B cell (primary cell): ENCODE data around the gene GADD45A. TPM values are rescaled to one million over a fixed set of nuclear protein-coding genes. Genes with fewer than 3 reads are reported as not detected.

Source experiments
- ATAC-seq: fragments of 200-7000 bp; cut with Tn5 transposase; one replicate; pipeline ENCODE4 v1.10.0; 2021; ENCODE audit warnings: low read depth, mild to moderate bottlenecking, moderate number of reproducible peaks, moderate library complexity
- CTCF ChIA-PET: fragments of 350-600 bp; sonication (Branson Sonifier 250); formaldehyde crosslinking; loops from one replicate; lab custom pipeline; 2021; ENCODE audit warnings: antibody characterized with exemption, inconsistent platforms; lab: Charles Lee
- POLR2A ChIA-PET: fragments of 350-600 bp; sonication (Branson Sonifier 250); formaldehyde crosslinking; loops from one replicate; lab custom pipeline; 2021; ENCODE audit warnings: antibody characterized with exemption; lab: Charles Lee
- DNase-seq: peaks from one replicate; pipeline ENCODE4 v3.0.0; 2013
- H2AFZ ChIP-seq: 2 replicates; pipeline ENCODE4 v1.6.1; 2012; ENCODE audit warnings: mild to moderate bottlenecking, low read depth, low read length; ENCODE audit not compliant: insufficient read depth, poor library complexity, severe bottlenecking
- H3K27ac ChIP-seq, 2 donors: 1 replicate in 1 of 2; 2 replicates in 1 of 2; pipeline ENCODE4 v1.5.1; 2012 to 2013; ENCODE audit warnings: low read length in 2 of 2, mild to moderate bottlenecking in 2 of 2, moderate library complexity in 1 of 2
- H3K27me3 ChIP-seq, 4 experiments: fragments of 200-600 bp in 1 of 4; sonication (generic) in 1 of 4; replicated peaks in 1 of 4; 1 replicate in 2 of 4; 2 replicates in 2 of 4; pipeline versions ENCODE4 v1.6.1 to v1.7.0; 2013 to 2016; ENCODE audit warnings: low read length in 3 of 4, mild to moderate bottlenecking in 2 of 4, mixed read lengths in 1 of 4, moderate library complexity in 1 of 4; ENCODE audit not compliant: insufficient read depth in 4 of 4, control insufficient read depth in 3 of 4; ENCODE audit errors: control extremely low read depth in 1 of 4
- H3K36me3 ChIP-seq, 2 experiments: replicated peaks in 1 of 2; 1 replicate in 1 of 2; 2 replicates in 1 of 2; pipeline versions ENCODE4 v1.6.1 to v1.7.1; 2013; ENCODE audit warnings: low read length in 1 of 2; ENCODE audit not compliant: insufficient read depth in 2 of 2, control insufficient read depth in 1 of 2; ENCODE audit errors: control extremely low read depth in 1 of 2, extremely low read depth in 1 of 2
- H3K4me1 ChIP-seq, 2 donors: fragments of 200-600 bp in 1 of 2; sonication (generic) in 1 of 2; 1 replicate in 1 of 2; 2 replicates in 1 of 2; pipeline versions ENCODE4 v1.5.1 to v1.6.1; 2013 to 2017; ENCODE audit warnings: low read length in 2 of 2; ENCODE audit not compliant: control insufficient read depth in 2 of 2, insufficient read depth in 2 of 2
- H3K4me2 ChIP-seq: replicated peaks from 2 replicates; pipeline ENCODE3; 2012; ENCODE audit warnings: mild to moderate bottlenecking, low read depth, low read length; ENCODE audit not compliant: poor library complexity, severe bottlenecking
- H3K4me3 ChIP-seq, 5 experiments: fragments of 200-600 bp in 1 of 5; sonication (generic) in 1 of 5; 1 replicate in 3 of 5; 2 replicates in 2 of 5; pipeline versions ENCODE4 v1.5.1 to v1.7.0; 2011 to 2016; ENCODE audit warnings: low read length in 4 of 5, mild to moderate bottlenecking in 4 of 5, low read depth in 2 of 5, control low read depth in 1 of 5, moderate library complexity in 1 of 5; ENCODE audit not compliant: insufficient read depth in 1 of 5; ENCODE audit errors: control extremely low read depth in 1 of 5, extremely low read depth in 1 of 5
- H3K79me2 ChIP-seq: fragments of 200-600 bp; sonication (generic); one replicate; pipeline ENCODE4 v1.6.0; 2016; ENCODE audit warnings: low read length; ENCODE audit not compliant: control insufficient read depth, insufficient read depth
- H3K9ac ChIP-seq: fragments of 200-600 bp; sonication (generic); 2 replicates; pipeline ENCODE4 v1.6.1; 2017; ENCODE audit warnings: mild to moderate bottlenecking, low read length, moderate library complexity
- H3K9me3 ChIP-seq, 3 donors: one replicate each; pipeline versions ENCODE4 v1.6.1 to v1.7.1; 2013; ENCODE audit warnings: low read length in 2 of 3; ENCODE audit not compliant: control insufficient read depth in 2 of 3, insufficient read depth in 1 of 3; ENCODE audit errors: control extremely low read depth in 1 of 3
- H4K20me1 ChIP-seq: 2 replicates; pipeline ENCODE4 v1.6.0; 2012; ENCODE audit warnings: mild to moderate bottlenecking, low read length; ENCODE audit not compliant: insufficient read depth, control insufficient read depth, poor library complexity, severe bottlenecking
- H3K27ac Mint-ChIP-seq: one replicate; pipeline ENCODE4 v1.8.0; 2021; ENCODE audit warnings: mixed read lengths
- H3K27me3 Mint-ChIP-seq: one replicate; pipeline ENCODE4 v1.8.0; 2021; ENCODE audit warnings: mixed read lengths
- H3K4me1 Mint-ChIP-seq: one replicate; pipeline ENCODE4 v1.8.0; 2021; ENCODE audit warnings: mixed read lengths
- H3K4me3 Mint-ChIP-seq: one replicate; pipeline ENCODE4 v1.8.0; 2021; ENCODE audit warnings: mixed read lengths
- H3K9me3 Mint-ChIP-seq: one replicate; pipeline ENCODE4 v1.8.0; 2022; ENCODE audit warnings: mixed read lengths; ENCODE audit not compliant: insufficient read depth
- EZH2 ChIP-seq: IDR thresholded peaks from 2 replicates; pipeline ENCODE4 v1.6.1; 2012; ENCODE audit warnings: borderline replicate concordance, low read depth, mild to moderate bottlenecking, moderate library complexity, low read length; ENCODE audit not compliant: insufficient read depth, poor library complexity, severe bottlenecking
- WGBS: methylation state at CpG from one replicate; pipeline ENCODE4 v1.1.5; 2013; ENCODE audit warnings: missing lambda C conversion rate; ENCODE audit not compliant: insufficient coverage; 5-methylcytosine and 5-hydroxymethylcytosine counted together
- intact Hi-C: fragments of 100-400 bp; cut with micrococcal nuclease; formaldehyde crosslinking; loops from one replicate; pipeline ENCODE4 v1.10.0; 2022
- polyA plus RNA-seq: library from polyadenylated mRNA; depleted of rRNA; stranded (reverse); fragments of >200 nt; gene quantifications from 2 replicates; pipeline ENCODE4 v1.2.3, GENCODE V29; 2012
- total RNA-seq, 2 donors: library from RNA; stranded (reverse); fragments of 120-200 nt in 1 of 2; gene quantifications; 1 replicate in 1 of 2; 2 replicates in 1 of 2; pipeline versions ENCODE4 v1.2.3 to v1.2.4, GENCODE V29; 2013 to 2022
- TF ChIP-seq, protein P1 (sequence below): fragments of 200-600 bp; IDR thresholded peaks from one replicate; pipeline ENCODE4 v1.8.0; 2022; ENCODE audit warnings: antibody characterized with exemption, mild to moderate bottlenecking

The GADD45A gene
- total and polyA plus RNA-seq, 2 donors (not counting 1 experiment from before 2014, with no cell fraction given): 11.6 to 21.1 TPM

DNA sequence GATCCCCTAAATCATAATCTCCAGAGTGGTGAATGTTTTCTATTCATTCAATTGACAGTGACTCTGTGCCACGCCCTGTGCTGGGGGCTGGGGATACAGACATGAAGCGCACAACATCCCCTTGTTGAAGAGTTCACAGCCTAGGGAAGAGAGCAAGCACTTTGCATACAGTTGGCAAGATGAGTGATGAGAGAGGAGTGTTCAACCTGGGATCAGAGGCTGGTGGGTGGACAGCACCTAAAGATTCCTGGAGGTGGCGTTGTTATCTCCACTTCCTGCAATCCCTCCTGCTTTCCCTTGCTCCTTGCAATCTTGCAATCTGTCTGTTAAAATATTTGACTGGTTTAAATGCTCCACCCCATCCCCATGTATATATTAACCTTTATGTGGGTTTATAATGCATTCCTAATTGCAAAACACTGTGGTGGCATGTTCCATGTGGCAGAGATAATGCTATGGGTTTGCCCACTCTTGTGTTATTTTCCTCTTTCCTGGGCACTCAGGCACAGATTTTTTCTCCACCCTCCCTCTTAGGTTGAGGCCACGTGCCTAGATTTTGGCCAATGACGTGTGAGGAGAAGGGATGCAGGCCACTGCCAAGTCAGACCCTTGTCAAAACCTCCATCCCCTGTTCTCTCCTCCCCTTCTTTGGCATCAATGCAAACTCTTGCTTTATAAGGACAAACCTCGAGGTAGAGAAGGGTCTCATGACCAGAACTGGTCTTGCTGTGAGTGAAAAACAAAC, 36.2 kb upstream of the GADD45A start:
- ATAC-seq: no peak
- Histone ChIP-seq H3K27me3 (no peaks in the 10 kb centered on the region), H3K36me3 (no peaks in the 10 kb centered on the region), H3K79me2 (no peaks in the 10 kb centered on the region), H3K4me2 (no peak overlapping the region), H3K4me3 (no peak overlapping the region), H3K4me1 (no peaks in the 10 kb centered on the region), H3K9me3 (no peaks in the 10 kb centered on the region), H2AFZ (no peak overlapping the region), H3K9ac (no peak overlapping the region), H3K27ac (no peak overlapping the region), H4K20me1 (no peaks in the 10 kb centered on the region)
- Mint-ChIP-seq H3K4me3 (no peak overlapping the region), H3K9me3 (no peaks in the 10 kb centered on the region), H3K27ac (no peak overlapping the region), H3K27me3 (peaks cover 7% of the 10 kb centered on the region), H3K4me1 (no peaks in the 10 kb centered on the region)
- no peak for TF ChIP-seq EZH2
- TF ChIP-seq, protein P1, sequence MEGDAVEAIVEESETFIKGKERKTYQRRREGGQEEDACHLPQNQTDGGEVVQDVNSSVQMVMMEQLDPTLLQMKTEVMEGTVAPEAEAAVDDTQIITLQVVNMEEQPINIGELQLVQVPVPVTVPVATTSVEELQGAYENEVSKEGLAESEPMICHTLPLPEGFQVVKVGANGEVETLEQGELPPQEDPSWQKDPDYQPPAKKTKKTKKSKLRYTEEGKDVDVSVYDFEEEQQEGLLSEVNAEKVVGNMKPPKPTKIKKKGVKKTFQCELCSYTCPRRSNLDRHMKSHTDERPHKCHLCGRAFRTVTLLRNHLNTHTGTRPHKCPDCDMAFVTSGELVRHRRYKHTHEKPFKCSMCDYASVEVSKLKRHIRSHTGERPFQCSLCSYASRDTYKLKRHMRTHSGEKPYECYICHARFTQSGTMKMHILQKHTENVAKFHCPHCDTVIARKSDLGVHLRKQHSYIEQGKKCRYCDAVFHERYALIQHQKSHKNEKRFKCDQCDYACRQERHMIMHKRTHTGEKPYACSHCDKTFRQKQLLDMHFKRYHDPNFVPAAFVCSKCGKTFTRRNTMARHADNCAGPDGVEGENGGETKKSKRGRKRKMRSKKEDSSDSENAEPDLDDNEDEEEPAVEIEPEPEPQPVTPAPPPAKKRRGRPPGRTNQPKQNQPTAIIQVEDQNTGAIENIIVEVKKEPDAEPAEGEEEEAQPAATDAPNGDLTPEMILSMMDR: no peak
- intact Hi-C loops: no loop called here
- ChIA-PET CTCF (interaction anchor here (2.1 kb wide), 1 partner anchor 111 kb away, joined by 5 read pairs; no protein-coding TSS in a partner anchor), POLR2A (no interaction called here)
- no peak for DNase-seq
- WGBS: 100% methylated on average over 3 of the region's 6 CpGs

DNA sequence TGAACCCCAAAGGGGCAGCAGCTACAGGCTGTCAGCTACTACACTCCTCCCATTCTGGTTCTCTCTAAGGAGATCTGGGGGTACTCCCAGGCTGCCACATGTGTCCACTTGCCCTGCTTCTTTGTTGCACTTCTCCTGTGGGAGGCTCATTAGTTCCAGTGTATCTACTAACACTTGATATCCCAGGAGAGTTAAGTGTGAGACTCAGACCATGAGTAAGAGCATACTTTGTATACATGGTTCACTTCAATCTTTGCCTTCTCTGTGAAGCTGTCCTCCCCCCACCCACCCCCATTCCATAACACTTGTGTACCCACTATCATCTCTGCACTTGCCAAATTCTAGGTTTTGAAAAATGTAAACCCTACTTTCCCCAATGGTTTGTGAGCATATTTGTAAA, 34.9 kb upstream of the GADD45A start:
- Histone ChIP-seq H3K27ac (no peak overlapping the region), H4K20me1 (no peaks in the 10 kb centered on the region), H3K79me2 (no peaks in the 10 kb centered on the region), H3K27me3 (no peaks in the 10 kb centered on the region), H3K9me3 (no peaks in the 10 kb centered on the region), H3K4me1 (no peaks in the 10 kb centered on the region), H3K4me2 (no peak overlapping the region), H3K36me3 (no peaks in the 10 kb centered on the region), H3K9ac (no peak overlapping the region), H3K4me3 (no peak overlapping the region), H2AFZ (no peak overlapping the region)
- ATAC-seq (no peak), DNase-seq (no peak)
- Mint-ChIP-seq H3K27ac (no peak overlapping the region), H3K4me1 (no peaks in the 10 kb centered on the region), H3K4me3 (no peak overlapping the region), H3K9me3 (no peaks in the 10 kb centered on the region), H3K27me3 (peaks cover 7% of the 10 kb centered on the region)
- ChIA-PET POLR2A (no interaction called here), CTCF (interaction anchor here (0.5 kb wide), 1 partner anchor 438 kb away, joined by 5 read pairs; no protein-coding TSS in a partner anchor)
- TF ChIP-seq EZH2: no peak
- TF ChIP-seq, protein P1: no peak
- intact Hi-C loops: no loop called here
